Bronchial epithelial cell (primary cell): ENCODE data around the gene GLB1L3. TPM values are rescaled to one million over a fixed set of nuclear protein-coding genes. Genes with fewer than 3 reads are reported as not detected.
A peak's percentile ranks its signal among the peaks of the same experiment; 100 is the strongest.

Experiments used
- DNase-seq: peaks from one replicate; pipeline ENCODE4 v3.0.0-alpha.2; 2010; ENCODE audit warnings: low read depth
- FAIRE-seq: peaks from 2 replicates; lab custom pipeline; 2011; peaks lifted over from hg19 to GRCh38; lab: Jason Lieb, UNC
- H3K27me3 ChIP-seq: 2 replicates; pipeline ENCODE4 v1.5.1; 2011; ENCODE audit warnings: low read length; ENCODE audit not compliant: control insufficient read depth, insufficient read depth
- H3K36me3 ChIP-seq: 2 replicates; pipeline ENCODE4 v1.5.1; 2011; ENCODE audit warnings: low read length; ENCODE audit not compliant: control insufficient read depth, insufficient read depth
- H3K4me3 ChIP-seq: 2 replicates; pipeline ENCODE4 v1.5.1; 2011; ENCODE audit warnings: mild to moderate bottlenecking, low read depth, low read length, control low read depth
- total RNA-seq: library from RNA; depleted of rRNA; stranded (reverse); fragments of >200 nt; gene quantifications from 2 replicates; pipeline ENCODE4 v1.2.1, GENCODE V29; 2014
- TF ChIP-seq, protein P1 (sequence below): IDR thresholded peaks from 2 replicates; pipeline ENCODE4 v1.5.1; 2011; ENCODE audit warnings: mild to moderate bottlenecking, moderate library complexity, low read length, control low read depth, inconsistent platforms; ENCODE audit not compliant: insufficient read depth, severe bottlenecking

The GLB1L3 gene, protein sequence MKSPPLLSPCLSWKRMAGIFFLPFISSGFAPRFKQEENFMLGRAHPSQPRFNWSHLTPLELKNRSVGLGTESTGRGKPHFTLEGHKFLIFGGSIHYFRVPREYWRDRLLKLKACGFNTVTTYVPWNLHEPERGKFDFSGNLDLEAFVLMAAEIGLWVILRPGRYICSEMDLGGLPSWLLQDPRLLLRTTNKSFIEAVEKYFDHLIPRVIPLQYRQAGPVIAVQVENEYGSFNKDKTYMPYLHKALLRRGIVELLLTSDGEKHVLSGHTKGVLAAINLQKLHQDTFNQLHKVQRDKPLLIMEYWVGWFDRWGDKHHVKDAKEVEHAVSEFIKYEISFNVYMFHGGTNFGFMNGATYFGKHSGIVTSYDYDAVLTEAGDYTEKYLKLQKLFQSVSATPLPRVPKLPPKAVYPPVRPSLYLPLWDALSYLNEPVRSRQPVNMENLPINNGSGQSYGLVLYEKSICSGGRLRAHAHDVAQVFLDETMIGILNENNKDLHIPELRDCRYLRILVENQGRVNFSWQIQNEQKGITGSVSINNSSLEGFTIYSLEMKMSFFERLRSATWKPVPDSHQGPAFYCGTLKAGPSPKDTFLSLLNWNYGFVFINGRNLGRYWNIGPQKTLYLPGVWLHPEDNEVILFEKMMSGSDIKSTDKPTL
- 1.7 and 2.1 TPM in 2 replicates for total RNA-seq

GRCh38 chr11:134275534-134276395 is at the start of gene GLB1L3:
GLB1L3 (plus strand) TSS chr11:134276379; CDS start chr11:134276741, 362 bp downstream.
- TF ChIP-seq, protein P1, sequence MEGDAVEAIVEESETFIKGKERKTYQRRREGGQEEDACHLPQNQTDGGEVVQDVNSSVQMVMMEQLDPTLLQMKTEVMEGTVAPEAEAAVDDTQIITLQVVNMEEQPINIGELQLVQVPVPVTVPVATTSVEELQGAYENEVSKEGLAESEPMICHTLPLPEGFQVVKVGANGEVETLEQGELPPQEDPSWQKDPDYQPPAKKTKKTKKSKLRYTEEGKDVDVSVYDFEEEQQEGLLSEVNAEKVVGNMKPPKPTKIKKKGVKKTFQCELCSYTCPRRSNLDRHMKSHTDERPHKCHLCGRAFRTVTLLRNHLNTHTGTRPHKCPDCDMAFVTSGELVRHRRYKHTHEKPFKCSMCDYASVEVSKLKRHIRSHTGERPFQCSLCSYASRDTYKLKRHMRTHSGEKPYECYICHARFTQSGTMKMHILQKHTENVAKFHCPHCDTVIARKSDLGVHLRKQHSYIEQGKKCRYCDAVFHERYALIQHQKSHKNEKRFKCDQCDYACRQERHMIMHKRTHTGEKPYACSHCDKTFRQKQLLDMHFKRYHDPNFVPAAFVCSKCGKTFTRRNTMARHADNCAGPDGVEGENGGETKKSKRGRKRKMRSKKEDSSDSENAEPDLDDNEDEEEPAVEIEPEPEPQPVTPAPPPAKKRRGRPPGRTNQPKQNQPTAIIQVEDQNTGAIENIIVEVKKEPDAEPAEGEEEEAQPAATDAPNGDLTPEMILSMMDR, result peak; percentile 76
- DNase-seq, result peak; percentile 50
- Histone ChIP-seq H3K36me3 (no peaks in the 10 kb centered on the region), H3K27me3 (no peaks in the 10 kb centered on the region), H3K4me3 (peak within 1 kb of the TSS; percentile 54)
- FAIRE-seq, result no peak

DNA sequence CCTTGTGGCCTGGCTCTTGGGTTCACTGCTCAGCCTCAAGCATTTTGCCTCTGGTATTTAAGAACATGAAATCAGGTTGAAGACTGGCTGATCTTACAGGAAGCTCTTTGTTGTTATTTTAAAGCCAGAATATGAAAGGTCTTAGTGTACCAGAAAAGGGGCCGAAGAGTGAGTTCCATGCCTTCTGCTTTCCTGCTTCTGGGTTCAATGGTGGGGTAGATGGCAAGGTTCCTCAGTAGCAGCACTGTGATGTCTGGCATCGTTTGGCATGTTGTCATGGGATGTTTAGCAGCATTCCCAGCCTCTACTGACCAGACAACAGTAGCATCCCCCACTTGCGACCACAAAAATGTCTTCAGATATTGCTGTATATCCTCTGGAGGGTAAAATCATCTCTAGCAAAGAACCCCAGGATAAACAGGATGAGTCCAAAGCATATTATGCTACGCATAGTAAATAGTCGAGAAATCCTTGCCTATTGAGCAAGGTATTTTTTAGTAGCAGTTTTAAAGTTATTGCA is 49.3 kb upstream of the GLB1L3 start:
- Histone ChIP-seq H3K36me3 (no peaks in the 10 kb centered on the region), H3K4me3 (no peak overlapping the region), H3K27me3 (no peaks in the 10 kb centered on the region)
- no peak for DNase-seq
- FAIRE-seq, result no peak
- TF ChIP-seq, protein P1, result no peak

GRCh38 chr11:134228625-134229024 is 47.6 kb upstream of the GLB1L3 start:
- no peaks in the 10 kb centered on the region for H3K36me3 ChIP-seq
- TF ChIP-seq, protein P1, result no peak
- no peak for FAIRE-seq
- no peak for DNase-seq
- no peak overlapping the region for H3K4me3 ChIP-seq
- no peaks in the 10 kb centered on the region for H3K27me3 ChIP-seq

- FAIRE-seq (no peak), DNase-seq (peak; percentile 25)
- Histone ChIP-seq H3K4me3 (no peak overlapping the region), H3K27me3 (no peaks in the 10 kb centered on the region), H3K36me3 (no peaks in the 10 kb centered on the region)
- TF ChIP-seq, protein P1, result no peak
These were observed 46.9 kb upstream of the GLB1L3 start for GRCh38 chr11:134229126-134229790.

DNA sequence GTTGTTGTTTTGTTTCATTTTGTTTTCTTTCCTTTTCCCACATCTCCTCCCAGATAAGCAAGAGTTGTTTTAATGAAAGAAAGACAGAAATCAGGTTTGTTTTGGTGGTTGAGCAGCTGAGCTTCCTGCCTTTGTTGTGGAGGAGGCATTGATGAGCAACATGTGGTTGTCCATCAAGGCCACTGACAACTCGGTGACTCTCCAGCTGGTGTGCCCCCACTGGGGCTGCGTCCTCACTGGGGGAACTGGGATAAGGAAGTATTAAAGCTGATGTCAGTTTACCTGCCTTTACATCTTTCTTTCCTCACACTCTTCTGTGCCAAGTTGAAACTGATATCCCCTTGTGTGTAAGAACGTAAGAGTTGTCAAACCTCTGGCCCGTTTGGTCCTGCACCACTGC is 45.8 kb upstream of the GLB1L3 start:
- Histone ChIP-seq H3K4me3 (no peak overlapping the region), H3K36me3 (no peaks in the 10 kb centered on the region), H3K27me3 (no peaks in the 10 kb centered on the region)
- no peak for DNase-seq
- no peak for FAIRE-seq
- TF ChIP-seq, protein P1, result no peak
